Fibroblast of lung (primary cell): ENCODE data around the gene NDC1.

Experiments
- EZH2 ChIP-seq: IDR thresholded peaks from 2 replicates; pipeline ENCODE4 v1.5.1; 2012; ENCODE audit warnings: low read length, control low read depth, mild to moderate bottlenecking; ENCODE audit errors: missing control alignments
- TF ChIP-seq, protein P1 (sequence below), 2 donors: IDR thresholded peaks in 1 of 2; conservative IDR thresholded peaks in 1 of 2; 1 replicate in 1 of 2; 2 replicates in 1 of 2; pipeline ENCODE4 v1.5.1; 2011 to 2012; ENCODE audit warnings: low read length in 2 of 2, control low read depth in 1 of 2, inconsistent platforms in 1 of 2, low read depth in 1 of 2, mild to moderate bottlenecking in 1 of 2

DNA sequence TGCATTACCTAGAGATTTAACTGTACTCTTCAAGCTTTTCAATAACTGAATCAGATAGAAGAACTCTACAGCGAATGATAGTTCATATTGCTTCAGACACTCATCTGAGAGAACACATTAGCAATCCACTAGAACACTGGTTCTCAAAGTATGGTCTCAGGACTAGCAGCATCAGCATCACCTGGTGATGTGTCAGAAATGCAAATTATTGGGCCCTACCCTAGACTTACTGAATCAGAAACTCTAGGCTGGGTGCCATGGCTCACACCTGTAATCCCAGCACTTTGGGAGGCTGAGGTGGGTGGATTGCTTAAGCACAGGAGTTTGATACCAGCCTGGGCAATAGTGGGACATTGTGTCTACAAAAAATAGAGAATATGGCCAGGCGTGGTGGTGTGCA lies 74.2 kb downstream of the NDC1 start:
- TF ChIP-seq, protein P1, sequence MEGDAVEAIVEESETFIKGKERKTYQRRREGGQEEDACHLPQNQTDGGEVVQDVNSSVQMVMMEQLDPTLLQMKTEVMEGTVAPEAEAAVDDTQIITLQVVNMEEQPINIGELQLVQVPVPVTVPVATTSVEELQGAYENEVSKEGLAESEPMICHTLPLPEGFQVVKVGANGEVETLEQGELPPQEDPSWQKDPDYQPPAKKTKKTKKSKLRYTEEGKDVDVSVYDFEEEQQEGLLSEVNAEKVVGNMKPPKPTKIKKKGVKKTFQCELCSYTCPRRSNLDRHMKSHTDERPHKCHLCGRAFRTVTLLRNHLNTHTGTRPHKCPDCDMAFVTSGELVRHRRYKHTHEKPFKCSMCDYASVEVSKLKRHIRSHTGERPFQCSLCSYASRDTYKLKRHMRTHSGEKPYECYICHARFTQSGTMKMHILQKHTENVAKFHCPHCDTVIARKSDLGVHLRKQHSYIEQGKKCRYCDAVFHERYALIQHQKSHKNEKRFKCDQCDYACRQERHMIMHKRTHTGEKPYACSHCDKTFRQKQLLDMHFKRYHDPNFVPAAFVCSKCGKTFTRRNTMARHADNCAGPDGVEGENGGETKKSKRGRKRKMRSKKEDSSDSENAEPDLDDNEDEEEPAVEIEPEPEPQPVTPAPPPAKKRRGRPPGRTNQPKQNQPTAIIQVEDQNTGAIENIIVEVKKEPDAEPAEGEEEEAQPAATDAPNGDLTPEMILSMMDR (conservative IDR thresholded peaks at IDR 0.05 in 1 of 2, IDR thresholded peaks at IDR 0.05 in 1 of 2; ENCODE audit: low read depth in 1 of 2, low read length in 2 of 2), result no peak
- TF ChIP-seq EZH2, result no peak
